Mucosa of stomach (tissue), 1 donor: ENCODE results near the gene FAM170B.

Source experiments
- H3K27me3 ChIP-seq: one replicate; pipeline ENCODE4 v1.7.0; 2013; ENCODE audit warnings: mild to moderate bottlenecking, low read length; ENCODE audit not compliant: control insufficient read depth, insufficient read depth
- H3K36me3 ChIP-seq: one replicate; pipeline ENCODE4 v1.7.0; 2013; ENCODE audit warnings: low read length; ENCODE audit not compliant: control insufficient read depth, insufficient read depth
- H3K4me1 ChIP-seq: one replicate; pipeline ENCODE4 v1.7.0; 2013; ENCODE audit warnings: mild to moderate bottlenecking, low read length; ENCODE audit not compliant: control insufficient read depth, insufficient read depth
- H3K4me3 ChIP-seq: one replicate; pipeline ENCODE4 v1.7.0; 2013; ENCODE audit warnings: low read length
- H3K9ac ChIP-seq: one replicate; pipeline ENCODE4 v1.7.0; 2013; ENCODE audit warnings: mild to moderate bottlenecking, low read length, moderate library complexity
- H3K9me3 ChIP-seq: one replicate; pipeline ENCODE4 v1.7.0; 2013; ENCODE audit warnings: mild to moderate bottlenecking, low read length, moderate library complexity; ENCODE audit not compliant: control insufficient read depth
- donor health status: Pancreatic carcinoma.

Gene FAM170B

DNA sequence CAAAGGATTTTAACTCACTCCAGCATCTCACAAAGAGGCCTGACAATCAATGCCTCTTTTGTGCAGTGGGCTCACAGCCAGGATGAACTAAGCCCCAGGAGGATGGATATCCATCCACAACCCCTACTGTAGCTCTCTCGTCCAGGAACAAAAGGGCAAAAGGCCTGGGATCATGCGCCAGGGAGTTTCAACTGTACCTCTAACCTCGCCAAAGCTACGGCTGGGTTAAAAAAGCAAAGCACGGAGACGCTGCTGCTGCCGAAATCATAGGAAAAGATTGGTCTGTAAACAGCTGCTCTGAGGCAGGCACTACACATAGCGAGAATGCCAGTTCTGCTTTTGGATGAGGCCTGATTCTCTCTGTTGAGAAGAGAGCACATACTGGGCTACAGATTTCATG is 50.6 kb downstream of the FAM170B start:
- no peaks in the 10 kb centered on the region for H3K27me3 ChIP-seq
- H3K9me3 ChIP-seq: no peaks in the 10 kb centered on the region
- no peak overlapping the region for H3K9ac ChIP-seq
- H3K4me1 ChIP-seq: no peaks in the 10 kb centered on the region
- H3K4me3 ChIP-seq: no peak overlapping the region
- H3K36me3 ChIP-seq: no peaks in the 10 kb centered on the region

DNA sequence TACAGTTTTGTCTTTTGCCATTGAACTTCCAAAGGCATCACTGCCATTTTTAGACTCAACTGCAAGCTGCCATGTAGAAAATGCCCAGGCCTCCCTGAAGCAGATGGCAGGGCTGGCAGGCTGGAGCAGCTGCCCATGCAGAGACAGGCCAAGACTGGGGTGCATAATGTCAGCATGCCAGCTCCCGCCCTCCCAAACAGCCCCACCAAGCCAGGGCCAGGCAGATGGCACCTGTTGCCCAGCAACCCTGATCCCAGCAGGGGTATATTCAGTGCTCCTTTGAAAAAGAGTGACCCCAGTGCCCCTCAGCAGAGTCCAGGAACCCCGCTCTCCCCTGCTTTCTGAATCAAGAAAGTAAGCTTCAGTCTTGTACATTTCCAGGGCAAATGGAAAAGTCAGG is 51.1 kb downstream of the FAM170B start:
- Histone ChIP-seq H3K9me3 (no peaks in the 10 kb centered on the region), H3K9ac (no peak overlapping the region), H3K27me3 (no peaks in the 10 kb centered on the region), H3K36me3 (no peaks in the 10 kb centered on the region), H3K4me3 (no peak overlapping the region), H3K4me1 (no peaks in the 10 kb centered on the region)

DNA sequence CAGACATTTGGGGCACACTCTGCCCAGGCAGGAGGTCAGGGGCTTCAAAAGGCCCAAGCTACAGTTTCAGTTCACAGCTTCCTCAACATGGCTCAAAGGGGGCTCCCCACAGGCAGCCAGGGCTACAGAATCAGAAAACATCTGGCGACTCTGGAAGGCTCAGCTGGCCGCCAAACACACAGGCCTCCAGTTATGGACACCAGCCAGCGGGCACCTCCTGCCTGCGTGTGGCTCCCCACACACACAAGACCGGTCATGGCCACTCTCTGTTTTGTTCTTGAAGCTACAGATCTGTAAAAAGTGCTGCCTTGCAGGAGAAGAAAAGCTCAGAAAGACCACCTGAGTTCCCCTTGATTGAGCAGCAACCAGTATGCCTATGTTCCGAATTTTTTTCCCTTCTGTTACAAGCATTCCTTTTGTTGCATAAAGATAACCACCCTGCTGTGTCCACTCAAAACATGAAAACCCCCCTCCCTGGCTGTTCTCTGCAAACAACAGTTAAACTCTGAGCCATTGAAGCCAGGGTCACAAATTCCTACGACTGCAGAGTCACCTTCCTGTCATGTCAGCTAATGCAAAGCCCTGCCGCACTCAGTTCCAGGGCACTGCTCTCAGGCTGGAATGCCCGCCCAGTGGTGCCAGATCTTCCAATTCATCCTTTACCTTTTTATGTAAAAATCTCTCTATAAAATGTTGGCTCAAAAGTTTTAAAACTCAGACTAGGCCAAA is 52.1 kb downstream of the FAM170B start:
- Histone ChIP-seq H3K4me1 (no peaks in the 10 kb centered on the region), H3K4me3 (no peak overlapping the region), H3K36me3 (no peaks in the 10 kb centered on the region), H3K9me3 (no peaks in the 10 kb centered on the region), H3K9ac (no peak overlapping the region), H3K27me3 (no peaks in the 10 kb centered on the region)
